GM12878 (cell line): ENCODE data around the gene MOV10L1. TPM values are rescaled to one million over a fixed set of nuclear protein-coding genes. Genes with fewer than 3 reads are reported as not detected.

Source experiments
- ATAC-seq: fragments of 200-7000 bp; cut with Tn5 transposase; 3 replicates; pipeline ENCODE4 v1.9.1; 2020; ENCODE audit warnings: mild to moderate bottlenecking, moderate library complexity
- BruUV-seq: library from RNA; stranded (reverse); fragments of 400-500 nt; replicated peaks from 2 replicates; lab custom pipeline; 2021; lab: Mats Ljungman, UMichigan
- CTCF ChIA-PET: fragments of 300-600 bp; sonication (Branson Sonifier 250); formaldehyde crosslinking; extraction: SDS; loops from one replicate; lab custom pipeline; 2021; ENCODE audit warnings: inconsistent platforms; lab: Yijun Ruan, JAX
- POLR2A ChIA-PET: fragments of 350-600 bp; formaldehyde crosslinking; extraction: SDS; loops from one replicate; lab custom pipeline; 2021; ENCODE audit warnings: inconsistent platforms; lab: Charles Lee
- RAD21 ChIA-PET: fragments of 300-600 bp; sonication (Branson Sonifier 250); formaldehyde crosslinking; loops from one replicate; lab custom pipeline; 2023; ENCODE audit warnings: antibody characterized with exemption; ENCODE audit not compliant: unreplicated experiment; lab: Charles Lee
- SMC1A ChIA-PET: fragments of 300-600 bp; sonication (Branson Sonifier 250); formaldehyde crosslinking; loops from one replicate; lab custom pipeline; 2023; ENCODE audit not compliant: unreplicated experiment, uncharacterized antibody; lab: Charles Lee
- DNase-seq: peaks from one replicate; pipeline ENCODE4 v3.0.0-alpha.2; 2011; ENCODE audit warnings: low read depth, low spot score
- FAIRE-seq: peaks from 3 replicates; lab custom pipeline; 2011; peaks lifted over from hg19 to GRCh38; lab: Jason Lieb, UNC
- H2AFZ ChIP-seq: 2 replicates; pipeline ENCODE4 v1.6.0; 2011; ENCODE audit warnings: low read depth, low read length, control low read depth; ENCODE audit not compliant: control insufficient read depth
- H3K27ac ChIP-seq: 2 replicates; pipeline ENCODE4 v1.5.1; 2011; ENCODE audit warnings: control low read depth; ENCODE audit not compliant: control insufficient read depth, insufficient read depth
- H3K27me3 ChIP-seq, 2 experiments: replicated peaks in 1 of 2; 2 replicates each; pipeline versions ENCODE4 v1.6.0 to v1.6.1; 2011; ENCODE audit warnings: low read length in 1 of 2; ENCODE audit not compliant: control insufficient read depth in 2 of 2, insufficient read depth in 2 of 2
- H3K36me3 ChIP-seq, 2 experiments: 2 replicates each; pipeline ENCODE4 v1.5.1; 2011; ENCODE audit warnings: low read length in 1 of 2; ENCODE audit not compliant: control insufficient read depth in 2 of 2, insufficient read depth in 2 of 2
- H3K4me1 ChIP-seq: 2 replicates; pipeline ENCODE4 v1.6.1; 2011; ENCODE audit warnings: mild to moderate bottlenecking, low read length, moderate library complexity, mixed read lengths; ENCODE audit not compliant: control insufficient read depth, insufficient read depth
- H3K4me2 ChIP-seq: 2 replicates; pipeline ENCODE4 v1.6.0; 2011; ENCODE audit warnings: control low read depth; ENCODE audit not compliant: control insufficient read depth, insufficient read depth
- H3K4me3 ChIP-seq: fragments of 200-600 bp; sonication (generic); 2 replicates; pipeline ENCODE4 v1.5.1; 2016
- H3K79me2 ChIP-seq: 2 replicates; pipeline ENCODE4 v1.6.0; 2011; ENCODE audit warnings: low read length; ENCODE audit not compliant: control insufficient read depth, insufficient read depth
- H3K9ac ChIP-seq: 2 replicates; pipeline ENCODE4 v1.8.0; 2011; ENCODE audit warnings: low read length, control low read depth, mixed read lengths; ENCODE audit not compliant: control insufficient read depth, insufficient read depth
- H3K9me3 ChIP-seq: replicated peaks from 3 replicates; pipeline ENCODE4 v1.5.1; 2011; ENCODE audit warnings: mild to moderate bottlenecking, low read length; ENCODE audit not compliant: control insufficient read depth, insufficient read depth
- H4K20me1 ChIP-seq: 2 replicates; pipeline ENCODE4 v1.6.0; 2011; ENCODE audit not compliant: control insufficient read depth, insufficient read depth
- BCL3 ChIP-seq: IDR thresholded peaks from 2 replicates; pipeline ENCODE4 v1.6.1; 2011; ENCODE audit warnings: borderline replicate concordance, low read depth, mild to moderate bottlenecking, moderate library complexity, low read length; ENCODE audit not compliant: insufficient read depth, poor library complexity, severe bottlenecking
- CBX5 ChIP-seq: sonication (generic); IDR thresholded peaks from 2 replicates; pipeline ENCODE4 v1.6.1; 2016; ENCODE audit warnings: low read depth, moderate library complexity, mild to moderate bottlenecking, inconsistent platforms
- NR2C1 ChIP-seq: fragments of 450-650 bp; IDR thresholded peaks from 2 replicates; pipeline ENCODE4 v1.6.1; 2017; ENCODE audit warnings: antibody characterized with exemption, mild to moderate bottlenecking, moderate library complexity
- POLR2AphosphoS5 ChIP-seq: IDR thresholded peaks from 2 replicates; pipeline ENCODE4 v1.6.1; 2011; ENCODE audit warnings: mild to moderate bottlenecking, low read length, inconsistent platforms
- RELB ChIP-seq: fragments of 450-650 bp; IDR thresholded peaks from 2 replicates; pipeline ENCODE4 v1.6.1; 2017; ENCODE audit warnings: low read depth, mild to moderate bottlenecking, moderate library complexity
- SIN3A ChIP-seq: IDR thresholded peaks from 2 replicates; pipeline ENCODE4 v1.6.1; 2012; ENCODE audit warnings: low read depth, low read length, improper control_type of control experiment
- ZNF217 ChIP-seq: fragments of 450-650 bp; IDR thresholded peaks from 2 replicates; pipeline ENCODE4 v1.6.1; 2017; ENCODE audit warnings: antibody characterized with exemption, mild to moderate bottlenecking
- ZZZ3 ChIP-seq: IDR thresholded peaks from 2 replicates; pipeline ENCODE4 v1.6.1; 2011; ENCODE audit warnings: low read depth; ENCODE audit not compliant: control insufficient read depth, insufficient read length
- WGBS: methylation state at CpG from one replicate; pipeline ENCODE4 v1.1.6; 2016; ENCODE audit warnings: low lambda C conversion rate; ENCODE audit not compliant: insufficient replicate concordance, insufficient coverage; ENCODE audit errors: missing lambda C conversion rate; 5-methylcytosine and 5-hydroxymethylcytosine counted together
- in situ Hi-C: fragments of 300-500 bp; cut with MboI; formaldehyde crosslinking; loops from 9 replicates; pipeline ENCODE4 v1.14.3; 2018; ENCODE audit warnings: mixed read lengths
- intact Hi-C: fragments of 100-400 bp; cut with micrococcal nuclease; formaldehyde crosslinking; loops from one replicate; pipeline ENCODE4 v1.14.2; 2022; ENCODE audit not compliant: unreplicated experiment
- polyA plus RNA-seq, 11 experiments: library from polyadenylated mRNA; depleted of rRNA in 4 of 11; unstranded in 6 of 11; stranded (reverse) in 5 of 11; fragments of >200 nt; fragmentation: Nextera tagmentation in 4 of 11; fragmentation: Illumina TruSeq in 1 of 11; extraction: Ambion mirVana in 4 of 11; extraction: Trizol in 1 of 11; gene quantifications; 1 replicate in 1 of 11; 2 replicates in 10 of 11; pipeline versions ENCODE4 v1.2.1 to v1.2.3, GENCODE V29; 2011 to 2016; ENCODE audit warnings: inconsistent platforms in 2 of 11, missing spikeins in 2 of 11, low read depth in 1 of 11
- total RNA-seq, 4 experiments: library from RNA; depleted of rRNA in 3 of 4; stranded (reverse); fragments of >200 nt in 3 of 4; fragmentation: Illumina TruSeq in 1 of 4; extraction: Trizol in 1 of 4; gene quantifications; 2 replicates each; pipeline versions ENCODE4 v1.2.1 to v1.2.3, GENCODE V29; 2013 to 2021
- TF ChIP-seq, protein P1 (sequence below): IDR thresholded peaks from 2 replicates; pipeline ENCODE4 v1.6.1; 2011; ENCODE audit warnings: low read depth, low read length, improper control_type of control experiment, borderline replicate concordance
- TF ChIP-seq, protein P2 (sequence below): IDR thresholded peaks from 2 replicates; pipeline ENCODE4 v1.6.1; 2011; ENCODE audit warnings: mild to moderate bottlenecking, low read depth, low read length, moderate library complexity; ENCODE audit not compliant: insufficient replicate concordance
- TF ChIP-seq, protein P3 (sequence below): fragments of 450-650 bp; IDR thresholded peaks from 2 replicates; pipeline ENCODE4 v1.6.1; 2017; ENCODE audit warnings: mild to moderate bottlenecking, low read depth, inconsistent platforms; ENCODE audit not compliant: poor library complexity, severe bottlenecking

The MOV10L1 gene
- total and polyA plus RNA-seq, 10 of the 15 experiments (the other 5 are each of a cell fraction or from before 2014, with no cell fraction given), result 0.22 TPM; not detected in 9

- CTCF ChIA-PET, result no interaction called here
- Histone ChIP-seq H3K4me2 (no peak overlapping the region), H3K9me3 (no peaks in the 10 kb centered on the region), H3K4me1 (no peaks in the 10 kb centered on the region), H2AFZ (no peak overlapping the region), H3K27me3 (no peaks in the 10 kb centered on the region; a peak in 1 of 4 replicates), H3K27ac (no peak overlapping the region), H3K9ac (no peak overlapping the region), H3K79me2 (no peaks in the 10 kb centered on the region), H3K4me3 (no peak overlapping the region), H4K20me1 (no peaks in the 10 kb centered on the region), H3K36me3 (no peaks in the 10 kb centered on the region)
- in situ Hi-C loops, result loop anchor here (25.0 kb wide), 1 partner anchor 709 kb away; no protein-coding TSS in a partner anchor
- RAD21 ChIA-PET, result no interaction called here
- DNase-seq (no peak), ATAC-seq (no peak), FAIRE-seq (no peak)
- no TSS peak for BruUV-seq
- 55% methylated on average over 23 of the region's 27 CpGs for WGBS
- SMC1A ChIA-PET, result no interaction called here
- POLR2A ChIA-PET, result no interaction called here
- intact Hi-C loops, result no loop called here
- no peak for TF ChIP-seq ZZZ3
- TF ChIP-seq, protein P1, sequence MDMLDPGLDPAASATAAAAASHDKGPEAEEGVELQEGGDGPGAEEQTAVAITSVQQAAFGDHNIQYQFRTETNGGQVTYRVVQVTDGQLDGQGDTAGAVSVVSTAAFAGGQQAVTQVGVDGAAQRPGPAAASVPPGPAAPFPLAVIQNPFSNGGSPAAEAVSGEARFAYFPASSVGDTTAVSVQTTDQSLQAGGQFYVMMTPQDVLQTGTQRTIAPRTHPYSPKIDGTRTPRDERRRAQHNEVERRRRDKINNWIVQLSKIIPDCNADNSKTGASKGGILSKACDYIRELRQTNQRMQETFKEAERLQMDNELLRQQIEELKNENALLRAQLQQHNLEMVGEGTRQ, result no peak
- no peak for TF ChIP-seq POLR2AphosphoS5
- no peak for TF ChIP-seq BCL3
- no peak for TF ChIP-seq CBX5
- TF ChIP-seq, protein P2, sequence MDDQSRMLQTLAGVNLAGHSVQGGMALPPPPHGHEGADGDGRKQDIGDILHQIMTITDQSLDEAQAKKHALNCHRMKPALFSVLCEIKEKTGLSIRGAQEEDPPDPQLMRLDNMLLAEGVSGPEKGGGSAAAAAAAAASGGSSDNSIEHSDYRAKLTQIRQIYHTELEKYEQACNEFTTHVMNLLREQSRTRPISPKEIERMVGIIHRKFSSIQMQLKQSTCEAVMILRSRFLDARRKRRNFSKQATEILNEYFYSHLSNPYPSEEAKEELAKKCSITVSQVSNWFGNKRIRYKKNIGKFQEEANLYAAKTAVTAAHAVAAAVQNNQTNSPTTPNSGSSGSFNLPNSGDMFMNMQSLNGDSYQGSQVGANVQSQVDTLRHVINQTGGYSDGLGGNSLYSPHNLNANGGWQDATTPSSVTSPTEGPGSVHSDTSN, result no peak
- no peak for TF ChIP-seq ZNF217
- TF ChIP-seq, protein P3, sequence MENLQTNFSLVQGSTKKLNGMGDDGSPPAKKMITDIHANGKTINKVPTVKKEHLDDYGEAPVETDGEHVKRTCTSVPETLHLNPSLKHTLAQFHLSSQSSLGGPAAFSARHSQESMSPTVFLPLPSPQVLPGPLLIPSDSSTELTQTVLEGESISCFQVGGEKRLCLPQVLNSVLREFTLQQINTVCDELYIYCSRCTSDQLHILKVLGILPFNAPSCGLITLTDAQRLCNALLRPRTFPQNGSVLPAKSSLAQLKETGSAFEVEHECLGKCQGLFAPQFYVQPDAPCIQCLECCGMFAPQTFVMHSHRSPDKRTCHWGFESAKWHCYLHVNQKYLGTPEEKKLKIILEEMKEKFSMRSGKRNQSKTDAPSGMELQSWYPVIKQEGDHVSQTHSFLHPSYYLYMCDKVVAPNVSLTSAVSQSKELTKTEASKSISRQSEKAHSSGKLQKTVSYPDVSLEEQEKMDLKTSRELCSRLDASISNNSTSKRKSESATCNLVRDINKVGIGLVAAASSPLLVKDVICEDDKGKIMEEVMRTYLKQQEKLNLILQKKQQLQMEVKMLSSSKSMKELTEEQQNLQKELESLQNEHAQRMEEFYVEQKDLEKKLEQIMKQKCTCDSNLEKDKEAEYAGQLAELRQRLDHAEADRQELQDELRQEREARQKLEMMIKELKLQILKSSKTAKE, result no peak
- TF ChIP-seq SIN3A, result no peak
- TF ChIP-seq RELB, result no peak
- TF ChIP-seq NR2C1, result no peak
Measured at GRCh38 chr22:50046481-50047245, 43.1 kb upstream of the MOV10L1 start.
